Cardiac muscle cell (in vitro differentiated cells and primary cell): ENCODE data around the gene SCAMP5. TPM values are rescaled to one million over a fixed set of nuclear protein-coding genes. Genes with fewer than 3 reads are reported as not detected.

ENCODE experiments used
- DNase-seq, 2 donors: peaks; one replicate each; pipeline versions ENCODE4 v3.0.0 to v3.0.0-alpha.2; 2010 to 2017; ENCODE audit warnings: low read depth in 1 of 2, low spot score in 1 of 2
- H3K27ac ChIP-seq: fragments of 200-600 bp; sonication (generic); 2 replicates; pipeline ENCODE4 v1.5.1; 2016
- H3K27me3 ChIP-seq: fragments of 200-600 bp; sonication (generic); 2 replicates; pipeline ENCODE4 v1.6.0; 2016; ENCODE audit warnings: control low read depth
- H3K36me3 ChIP-seq: fragments of 200-600 bp; sonication (generic); 2 replicates; pipeline ENCODE4 v1.5.1; 2016; ENCODE audit warnings: control low read depth
- H3K4me1 ChIP-seq: fragments of 200-600 bp; sonication (generic); 2 replicates; pipeline ENCODE4 v1.8.1; 2017; ENCODE audit warnings: low read depth, mild to moderate bottlenecking, mixed run types
- H3K4me3 ChIP-seq: fragments of 200-600 bp; sonication (generic); 2 replicates; pipeline ENCODE4 v1.5.1; 2016; ENCODE audit warnings: mild to moderate bottlenecking
- H3K9me3 ChIP-seq: fragments of 200-600 bp; sonication (generic); 2 replicates; pipeline ENCODE4 v1.5.1; 2017; ENCODE audit warnings: low read depth, mild to moderate bottlenecking, control low read depth
- CTCF ChIP-seq: IDR thresholded peaks from 2 replicates; pipeline ENCODE4 v1.5.1; 2012; ENCODE audit warnings: low read depth, mild to moderate bottlenecking, low read length
- polyA plus RNA-seq: library from polyadenylated mRNA; unstranded; fragments of >200 nt; fragmentation: Nextera tagmentation; extraction: Ambion mirVana; gene quantifications from 2 replicates; pipeline ENCODE4 v1.2.1, GENCODE V29; 2016
- total RNA-seq: library from RNA; depleted of rRNA; stranded (reverse); fragments of >200 nt; gene quantifications from 2 replicates; pipeline ENCODE4 v1.2.3, GENCODE V29; 2016

The SCAMP5 gene
- total and polyA plus RNA-seq, 2 experiments from 2014 or later: 3.3 to 5.8 TPM

DNA sequence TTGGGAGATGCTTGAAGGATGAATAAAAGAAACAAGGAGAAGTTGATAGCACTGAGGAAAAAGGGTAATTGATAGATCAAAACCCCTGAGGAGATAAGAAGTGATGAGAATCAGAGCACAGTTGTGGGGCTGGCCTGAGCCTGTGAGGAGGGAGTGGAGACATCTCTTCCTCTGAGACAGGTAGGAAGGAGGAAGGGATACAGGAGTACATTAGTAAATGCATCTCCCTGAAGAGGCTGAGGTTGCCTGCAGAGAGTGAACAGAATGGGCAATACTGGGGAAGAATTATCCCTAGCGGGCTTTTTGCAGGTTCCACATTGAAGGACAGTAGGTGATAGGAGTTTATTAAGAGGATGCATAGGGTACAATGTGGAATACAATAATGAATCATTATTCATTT lies 17.3 kb upstream of the SCAMP5 start:
- no peaks in the 10 kb centered on the region for H3K4me1 ChIP-seq
- no peaks in the 10 kb centered on the region for H3K27me3 ChIP-seq
- H3K27ac ChIP-seq: no peak overlapping the region
- H3K36me3 ChIP-seq: no peaks in the 10 kb centered on the region
- H3K4me3 ChIP-seq: no peak overlapping the region
- H3K9me3 ChIP-seq: no peaks in the 10 kb centered on the region
- no peak for DNase-seq
- TF ChIP-seq CTCF: no peak

GRCh38 chr15:74978503-74978902 lies 16.9 kb upstream of the SCAMP5 start:
- Histone ChIP-seq H3K27me3 (no peaks in the 10 kb centered on the region), H3K9me3 (no peaks in the 10 kb centered on the region), H3K27ac (no peak overlapping the region), H3K36me3 (no peaks in the 10 kb centered on the region), H3K4me1 (no peaks in the 10 kb centered on the region), H3K4me3 (no peak overlapping the region)
- DNase-seq: no peak
- no peak for TF ChIP-seq CTCF

- H3K4me1 ChIP-seq: no peaks in the 10 kb centered on the region
- DNase-seq: no peak
- no peaks in the 10 kb centered on the region for H3K36me3 ChIP-seq
- H3K27me3 ChIP-seq: no peaks in the 10 kb centered on the region
- H3K4me3 ChIP-seq: no peak overlapping the region
- H3K27ac ChIP-seq: no peak overlapping the region
- H3K9me3 ChIP-seq: no peaks in the 10 kb centered on the region
- TF ChIP-seq CTCF: no peak
Measured at GRCh38 chr15:74982183-74982582, 13.2 kb upstream of the SCAMP5 start.

GRCh38 chr15:74983725-74984231 lies 11.6 kb upstream of the SCAMP5 start:
- H3K27ac ChIP-seq: no peak overlapping the region
- no peak overlapping the region for H3K4me3 ChIP-seq
- TF ChIP-seq CTCF: no peak
- no peak for DNase-seq
- no peaks in the 10 kb centered on the region for H3K36me3 ChIP-seq
- H3K9me3 ChIP-seq: no peaks in the 10 kb centered on the region
- H3K27me3 ChIP-seq: no peaks in the 10 kb centered on the region
- H3K4me1 ChIP-seq: no peaks in the 10 kb centered on the region

DNA sequence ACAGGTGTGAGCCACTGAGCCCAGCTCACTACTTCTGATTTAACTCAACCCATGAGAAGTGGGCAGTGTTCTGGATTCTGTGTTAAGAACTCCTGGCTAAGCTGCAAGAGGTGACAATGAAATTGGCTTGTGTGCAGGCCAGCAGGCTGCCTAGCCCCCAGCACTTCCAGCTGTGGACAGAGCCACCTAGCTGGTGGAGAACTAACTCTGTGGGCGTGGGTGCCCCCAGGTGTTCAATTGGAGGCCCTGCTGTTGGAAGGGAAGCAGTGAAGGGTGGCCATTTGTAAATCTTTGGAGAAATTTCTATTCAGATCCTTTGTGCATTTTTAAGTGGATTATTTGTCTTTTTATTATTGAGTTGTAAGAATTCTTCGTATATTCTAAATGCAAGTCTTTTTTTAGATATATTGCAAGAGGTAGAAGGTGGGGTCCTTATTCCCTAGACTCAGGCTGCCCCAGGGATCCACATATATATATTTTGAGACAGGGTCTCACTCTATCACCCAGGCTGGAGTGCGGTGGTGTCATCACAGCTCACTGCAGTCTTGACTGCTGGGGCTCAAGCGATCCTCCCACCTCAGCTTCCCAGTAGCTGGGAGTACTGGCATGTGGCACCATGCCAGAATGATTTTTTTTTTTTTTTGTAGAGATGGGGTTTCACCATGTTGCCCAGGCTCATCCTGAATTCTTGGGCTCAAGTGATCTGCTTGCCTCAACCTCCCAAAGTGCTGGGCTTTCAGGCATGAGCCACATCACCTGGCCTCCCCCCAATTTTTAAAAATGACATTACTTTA lies 7.2 kb upstream of the SCAMP5 start:
- H3K4me1 ChIP-seq: no peaks in the 10 kb centered on the region
- no peak overlapping the region for H3K4me3 ChIP-seq
- no peaks in the 10 kb centered on the region for H3K36me3 ChIP-seq
- H3K9me3 ChIP-seq: no peaks in the 10 kb centered on the region
- TF ChIP-seq CTCF: peak; percentile 61
- no peak overlapping the region for H3K27ac ChIP-seq
- peak; percentile 68 to 88 for DNase-seq
- H3K27me3 ChIP-seq: peaks cover 4% of the 10 kb centered on the region
